ENCODE results near the gene IGSF8.
A peak's percentile ranks its signal among the peaks of the same experiment; 100 is the strongest.

The IGSF8 gene

GRCh38 chr1:160097151-160097910, 1.1 kb downstream of the IGSF8 start:
- peak overlapping the region; percentile 84 for H3K27ac ChIP-seq (ENCODE audit: insufficient read depth, low read length, poor library complexity, severe bottlenecking)

GRCh38 chr1:160096274-160097116, 1.9 kb downstream of the IGSF8 start:
- peaks cover 35% of the 10 kb centered on the region for H3K36me3 ChIP-seq (ENCODE audit: control insufficient read depth, insufficient read depth, low read length)
- H3K4me1 ChIP-seq (ENCODE audit: control insufficient read depth, insufficient read depth, low read length, poor library complexity, severe bottlenecking), result peaks cover 38% of the 10 kb centered on the region
- no peaks in the 10 kb centered on the region for H3K9me3 ChIP-seq (ENCODE audit: control insufficient read depth, low read length)
- no peak for DNase-seq
- H3K27ac ChIP-seq (ENCODE audit: insufficient read depth, low read length, poor library complexity, severe bottlenecking), result no peak overlapping the region
- H3K4me3 ChIP-seq (ENCODE audit: insufficient read depth, low read depth, low read length, poor library complexity, severe bottlenecking), result no peak overlapping the region
- no peaks in the 10 kb centered on the region for H3K27me3 ChIP-seq (replicated peaks; ENCODE audit: control insufficient read depth, insufficient read depth, low read length, poor library complexity, severe bottlenecking)

More at GRCh38 chr1:160097151-160097910, 1.1 kb downstream of the IGSF8 start:
- DNase-seq, result no peak
- Histone ChIP-seq H3K27me3 (replicated peaks; ENCODE audit: control insufficient read depth, insufficient read depth, low read length, poor library complexity, severe bottlenecking) (no peaks in the 10 kb centered on the region), H3K4me3 (ENCODE audit: insufficient read depth, low read depth, low read length, poor library complexity, severe bottlenecking) (peak overlapping the region; percentile 82), H3K9me3 (ENCODE audit: control insufficient read depth, low read length) (no peaks in the 10 kb centered on the region), H3K36me3 (ENCODE audit: control insufficient read depth, insufficient read depth, low read length) (peaks cover 27% of the 10 kb centered on the region), H3K4me1 (ENCODE audit: control insufficient read depth, insufficient read depth, low read length, poor library complexity, severe bottlenecking) (peaks cover 40% of the 10 kb centered on the region)

GRCh38 chr1:160095382-160096105, 2.9 kb downstream of the IGSF8 start:
- Histone ChIP-seq H3K4me3 (ENCODE audit: insufficient read depth, low read depth, low read length, poor library complexity, severe bottlenecking) (no peak overlapping the region), H3K4me1 (ENCODE audit: control insufficient read depth, insufficient read depth, low read length, poor library complexity, severe bottlenecking) (peaks cover 33% of the 10 kb centered on the region), H3K36me3 (ENCODE audit: control insufficient read depth, insufficient read depth, low read length) (peaks cover 44% of the 10 kb centered on the region), H3K9me3 (ENCODE audit: control insufficient read depth, low read length) (no peaks in the 10 kb centered on the region), H3K27me3 (replicated peaks; ENCODE audit: control insufficient read depth, insufficient read depth, low read length, poor library complexity, severe bottlenecking) (no peaks in the 10 kb centered on the region), H3K27ac (ENCODE audit: insufficient read depth, low read length, poor library complexity, severe bottlenecking) (no peak overlapping the region)
- no peak for DNase-seq

- Histone ChIP-seq H3K9me3 (ENCODE audit: control insufficient read depth, low read length) (no peaks in the 10 kb centered on the region), H3K4me3 (ENCODE audit: insufficient read depth, low read depth, low read length, poor library complexity, severe bottlenecking) (no peak overlapping the region), H3K27ac (ENCODE audit: insufficient read depth, low read length, poor library complexity, severe bottlenecking) (no peak overlapping the region), H3K4me1 (ENCODE audit: control insufficient read depth, insufficient read depth, low read length, poor library complexity, severe bottlenecking) (peaks cover 33% of the 10 kb centered on the region), H3K36me3 (ENCODE audit: control insufficient read depth, insufficient read depth, low read length) (peaks cover 50% of the 10 kb centered on the region), H3K27me3 (replicated peaks; ENCODE audit: control insufficient read depth, insufficient read depth, low read length, poor library complexity, severe bottlenecking) (no peaks in the 10 kb centered on the region)
- no peak for DNase-seq
Observed at GRCh38 chr1:160094806-160095205, 3.6 kb downstream of the IGSF8 start.

- DNase-seq, result no peak
- no peak overlapping the region for H3K4me3 ChIP-seq (ENCODE audit: insufficient read depth, low read depth, low read length, poor library complexity, severe bottlenecking)
- H3K9me3 ChIP-seq (ENCODE audit: control insufficient read depth, low read length), result no peaks in the 10 kb centered on the region
- peaks cover 55% of the 10 kb centered on the region for H3K36me3 ChIP-seq (ENCODE audit: control insufficient read depth, insufficient read depth, low read length)
- H3K27me3 ChIP-seq (replicated peaks; ENCODE audit: control insufficient read depth, insufficient read depth, low read length, poor library complexity, severe bottlenecking), result no peaks in the 10 kb centered on the region
- H3K27ac ChIP-seq (ENCODE audit: insufficient read depth, low read length, poor library complexity, severe bottlenecking), result no peak overlapping the region
- peaks cover 27% of the 10 kb centered on the region for H3K4me1 ChIP-seq (ENCODE audit: control insufficient read depth, insufficient read depth, low read length, poor library complexity, severe bottlenecking)
Observed at GRCh38 chr1:160094291-160094625, 4.2 kb downstream of the IGSF8 start.

- DNase-seq, result no peak
- Histone ChIP-seq H3K27ac (ENCODE audit: insufficient read depth, low read length, poor library complexity, severe bottlenecking) (no peak overlapping the region), H3K9me3 (ENCODE audit: control insufficient read depth, low read length) (no peaks in the 10 kb centered on the region), H3K27me3 (replicated peaks; ENCODE audit: control insufficient read depth, insufficient read depth, low read length, poor library complexity, severe bottlenecking) (no peaks in the 10 kb centered on the region), H3K4me3 (ENCODE audit: insufficient read depth, low read depth, low read length, poor library complexity, severe bottlenecking) (no peak overlapping the region), H3K4me1 (ENCODE audit: control insufficient read depth, insufficient read depth, low read length, poor library complexity, severe bottlenecking) (peaks cover 24% of the 10 kb centered on the region), H3K36me3 (ENCODE audit: control insufficient read depth, insufficient read depth, low read length) (peaks cover 60% of the 10 kb centered on the region)
Observed at GRCh38 chr1:160093624-160094290, 4.7 kb downstream of the IGSF8 start.

- H3K27ac ChIP-seq (ENCODE audit: insufficient read depth, low read length, poor library complexity, severe bottlenecking), result no peak overlapping the region
- H3K27me3 ChIP-seq (replicated peaks; ENCODE audit: control insufficient read depth, insufficient read depth, low read length, poor library complexity, severe bottlenecking), result no peaks in the 10 kb centered on the region
- no peak overlapping the region for H3K4me3 ChIP-seq (ENCODE audit: insufficient read depth, low read depth, low read length, poor library complexity, severe bottlenecking)
- peaks cover 66% of the 10 kb centered on the region for H3K36me3 ChIP-seq (ENCODE audit: control insufficient read depth, insufficient read depth, low read length)
- no peak for DNase-seq
- H3K4me1 ChIP-seq (ENCODE audit: control insufficient read depth, insufficient read depth, low read length, poor library complexity, severe bottlenecking), result peaks cover 24% of the 10 kb centered on the region
- H3K9me3 ChIP-seq (ENCODE audit: control insufficient read depth, low read length), result no peaks in the 10 kb centered on the region
Observed at GRCh38 chr1:160093069-160093395, 5.4 kb downstream of the IGSF8 start.

GRCh38 chr1:160092366-160093068, 5.9 kb downstream of the IGSF8 start:
- Histone ChIP-seq H3K27ac (ENCODE audit: insufficient read depth, low read length, poor library complexity, severe bottlenecking) (no peak overlapping the region), H3K27me3 (replicated peaks; ENCODE audit: control insufficient read depth, insufficient read depth, low read length, poor library complexity, severe bottlenecking) (no peaks in the 10 kb centered on the region), H3K4me1 (ENCODE audit: control insufficient read depth, insufficient read depth, low read length, poor library complexity, severe bottlenecking) (peaks cover 20% of the 10 kb centered on the region), H3K4me3 (ENCODE audit: insufficient read depth, low read depth, low read length, poor library complexity, severe bottlenecking) (no peak overlapping the region), H3K36me3 (ENCODE audit: control insufficient read depth, insufficient read depth, low read length) (peaks cover 66% of the 10 kb centered on the region), H3K9me3 (ENCODE audit: control insufficient read depth, low read length) (no peaks in the 10 kb centered on the region)
- no peak for DNase-seq

GRCh38 chr1:160091666-160092223, 6.7 kb downstream of the IGSF8 start:
- peaks cover 72% of the 10 kb centered on the region for H3K36me3 ChIP-seq (ENCODE audit: control insufficient read depth, insufficient read depth, low read length)
- no peak overlapping the region for H3K27ac ChIP-seq (ENCODE audit: insufficient read depth, low read length, poor library complexity, severe bottlenecking)
- no peak for DNase-seq
- H3K27me3 ChIP-seq (replicated peaks; ENCODE audit: control insufficient read depth, insufficient read depth, low read length, poor library complexity, severe bottlenecking), result no peaks in the 10 kb centered on the region
- H3K4me3 ChIP-seq (ENCODE audit: insufficient read depth, low read depth, low read length, poor library complexity, severe bottlenecking), result no peak overlapping the region
- H3K9me3 ChIP-seq (ENCODE audit: control insufficient read depth, low read length), result no peaks in the 10 kb centered on the region
- peaks cover 14% of the 10 kb centered on the region for H3K4me1 ChIP-seq (ENCODE audit: control insufficient read depth, insufficient read depth, low read length, poor library complexity, severe bottlenecking)

Data from effector memory CD4-positive, alpha-beta T cell (primary cell).